ENCODE measurements around the gene APOL4.
A peak's percentile ranks its signal among the peaks of the same experiment; 100 is the strongest.

The APOL4 gene

GRCh38 chr22:36196254-36197064 lies 5.2 kb downstream of the APOL4 start:
- DNase-seq (ENCODE audit: low read depth) = no peak
- H3K4me3 ChIP-seq (ENCODE audit: low read depth, low read length) = no peak overlapping the region
- TF ChIP-seq CTCF (IDR thresholded peaks at IDR 0.05; ENCODE audit: low read depth, low read length, missing control alignments) = no peak

- peak; percentile 72 for TF ChIP-seq CTCF (IDR thresholded peaks at IDR 0.05; ENCODE audit: low read depth, low read length, missing control alignments)
- H3K4me3 ChIP-seq (ENCODE audit: low read depth, low read length) = no peak overlapping the region
- DNase-seq (ENCODE audit: low read depth) = no peak
These were observed 6.6 kb downstream of the APOL4 start for GRCh38 chr22:36194971-36195370.

- TF ChIP-seq CTCF (IDR thresholded peaks at IDR 0.05; ENCODE audit: low read depth, low read length, missing control alignments) = no peak
- DNase-seq (ENCODE audit: low read depth) = no peak
- no peak overlapping the region for H3K4me3 ChIP-seq (ENCODE audit: low read depth, low read length)
These were observed 7.2 kb downstream of the APOL4 start for GRCh38 chr22:36194385-36194784.

GRCh38 chr22:36193577-36193976 lies 8.0 kb downstream of the APOL4 start:
- H3K4me3 ChIP-seq (ENCODE audit: low read depth, low read length) = no peak overlapping the region
- DNase-seq (ENCODE audit: low read depth) = no peak
- TF ChIP-seq CTCF (IDR thresholded peaks at IDR 0.05; ENCODE audit: low read depth, low read length, missing control alignments) = no peak

- TF ChIP-seq CTCF (IDR thresholded peaks at IDR 0.05; ENCODE audit: low read depth, low read length, missing control alignments) = no peak
- no peak for DNase-seq (ENCODE audit: low read depth)
- H3K4me3 ChIP-seq (ENCODE audit: low read depth, low read length) = no peak overlapping the region
These were observed 8.4 kb downstream of the APOL4 start for GRCh38 chr22:36193171-36193570.

- TF ChIP-seq CTCF (IDR thresholded peaks at IDR 0.05; ENCODE audit: low read depth, low read length, missing control alignments) = no peak
- no peak for DNase-seq (ENCODE audit: low read depth)
- no peak overlapping the region for H3K4me3 ChIP-seq (ENCODE audit: low read depth, low read length)
These were observed 9.1 kb downstream of the APOL4 start for GRCh38 chr22:36192542-36192941.
